CD4-positive, alpha-beta T cell (primary cell): ENCODE results near the gene BTN2A1. TPM values are rescaled to one million over a fixed set of nuclear protein-coding genes. Genes with fewer than 3 reads are reported as not detected.
A peak's percentile ranks its signal among the peaks of the same experiment; 100 is the strongest.

ENCODE experiments used
- ATAC-seq: fragments of 200-7000 bp; cut with Tn5 transposase; one replicate; pipeline ENCODE4 v1.10.0; 2022; ENCODE audit warnings: mild to moderate bottlenecking; ENCODE audit not compliant: poor library complexity
- CTCF ChIA-PET: fragments of 350-600 bp; sonication (Branson Sonifier 250); formaldehyde crosslinking; loops from one replicate; lab custom pipeline; 2021; ENCODE audit warnings: antibody characterized with exemption, inconsistent platforms; lab: Charles Lee
- POLR2A ChIA-PET: fragments of 350-600 bp; sonication (Branson Sonifier 250); formaldehyde crosslinking; loops from one replicate; lab custom pipeline; 2021; ENCODE audit warnings: antibody characterized with exemption, inconsistent platforms; lab: Charles Lee
- DNase-seq, 14 experiments: peaks; one replicate each; pipeline ENCODE4 v3.0.0-alpha.2; 2013 to 2020; ENCODE audit warnings: mixed read lengths in 2 of 14
- H3K27ac ChIP-seq, 2 donors: one replicate each; pipeline versions ENCODE4 v1.5.1 to v1.7.0; 2013; ENCODE audit warnings: low read length in 2 of 2, low read depth in 1 of 2, mild to moderate bottlenecking in 1 of 2
- H3K27me3 ChIP-seq, 2 experiments: 1 replicate in 1 of 2; 2 replicates in 1 of 2; pipeline versions ENCODE4 v1.6.1 to v1.7.0; 2013; ENCODE audit warnings: low read length in 2 of 2, control low read depth in 1 of 2, mild to moderate bottlenecking in 1 of 2, moderate library complexity in 1 of 2; ENCODE audit not compliant: insufficient read depth in 2 of 2, control insufficient read depth in 1 of 2
- H3K36me3 ChIP-seq: one replicate; pipeline ENCODE4 v1.6.1; 2013; ENCODE audit warnings: low read length, control low read depth; ENCODE audit not compliant: insufficient read depth
- H3K4me1 ChIP-seq: one replicate; pipeline ENCODE4 v1.6.1; 2013; ENCODE audit warnings: low read length, control low read depth; ENCODE audit not compliant: insufficient read depth
- H3K4me3 ChIP-seq: one replicate; pipeline ENCODE4 v1.5.1; 2013; ENCODE audit warnings: mild to moderate bottlenecking, low read length, moderate library complexity
- H3K9me3 ChIP-seq, 2 experiments: 1 replicate in 1 of 2; 2 replicates in 1 of 2; pipeline versions ENCODE4 v1.6.1 to v1.7.0; 2013; ENCODE audit warnings: low read length in 2 of 2, mild to moderate bottlenecking in 2 of 2, control low read depth in 1 of 2, moderate library complexity in 1 of 2; ENCODE audit not compliant: control insufficient read depth in 1 of 2, insufficient read depth in 1 of 2
- H3K27ac Mint-ChIP-seq: one replicate; pipeline ENCODE4 v1.8.0; 2020; ENCODE audit warnings: mixed read lengths
- H3K27me3 Mint-ChIP-seq: one replicate; pipeline ENCODE4 v1.8.0; 2021; ENCODE audit warnings: mixed read lengths
- H3K36me3 Mint-ChIP-seq: one replicate; pipeline ENCODE4 v1.8.0; 2021; ENCODE audit warnings: low read depth, mixed read lengths
- H3K4me1 Mint-ChIP-seq: one replicate; pipeline ENCODE4 v1.8.0; 2021; ENCODE audit warnings: low read depth, mixed read lengths
- H3K4me3 Mint-ChIP-seq: one replicate; pipeline ENCODE4 v1.8.0; 2020; ENCODE audit warnings: mild to moderate bottlenecking, mixed read lengths
- H3K9me3 Mint-ChIP-seq: one replicate; pipeline ENCODE4 v1.8.0; 2020; ENCODE audit warnings: mixed read lengths
- CTCF ChIP-seq: fragments of 200-600 bp; IDR thresholded peaks from one replicate; pipeline ENCODE4 v1.8.0; 2022; ENCODE audit warnings: antibody characterized with exemption, mild to moderate bottlenecking
- intact Hi-C, 2 experiments: fragments of 100-400 bp; cut with DNase I in 1 of 2; cut with micrococcal nuclease in 1 of 2; formaldehyde crosslinking; loops; one replicate each; pipeline versions ENCODE4 v1.15.1 to v1.9.0; 2023 to 2025; cut with DNase I, micrococcal nuclease
- total RNA-seq, 174 experiments: library from RNA in 2 of 174; stranded (reverse) in 2 of 174; gene quantifications; one replicate each; pipeline ENCODE4 v1.2.3 and lab custom pipeline; 2021 to 2026

Gene BTN2A1
- total RNA-seq, 2 experiments from 2014 or later: 16.2 to 17.5 TPM

- H3K4me1 ChIP-seq: no peaks in the 10 kb centered on the region
- no peaks in the 10 kb centered on the region for H3K27me3 ChIP-seq
- H3K27me3 Mint-ChIP-seq: no peaks in the 10 kb centered on the region
- ATAC-seq (no peak), DNase-seq (no peak)
- intact Hi-C loops: loop anchor here in 1 of 2 experiments (5.0 kb wide), 1 partner anchor 148 kb away; no protein-coding TSS in a partner anchor
- TF ChIP-seq CTCF: no peak
- H3K36me3 Mint-ChIP-seq: no peaks in the 10 kb centered on the region
- no peaks in the 10 kb centered on the region for H3K36me3 ChIP-seq
- H3K4me3 Mint-ChIP-seq: no peak overlapping the region
- CTCF ChIA-PET: no interaction called here
- no peak overlapping the region for H3K27ac Mint-ChIP-seq
- H3K4me1 Mint-ChIP-seq: no peaks in the 10 kb centered on the region
- H3K9me3 Mint-ChIP-seq: peaks cover 9% of the 10 kb centered on the region
- no peak overlapping the region for H3K4me3 ChIP-seq
- peaks cover 0 to 7% of the 10 kb centered on the region in 2 experiments for H3K9me3 ChIP-seq
- H3K27ac ChIP-seq: no peak overlapping the region
- POLR2A ChIA-PET: interaction anchor here (1.1 kb wide), 1 partner anchor 47 kb away, joined by 3 read pairs; no protein-coding TSS in a partner anchor
These were observed 32.5 kb downstream of the BTN2A1 start for GRCh38 chr6:26489996-26490964.

- H3K4me1 ChIP-seq: no peaks in the 10 kb centered on the region
- Mint-ChIP-seq H3K27ac (no peak overlapping the region), H3K36me3 (no peaks in the 10 kb centered on the region), H3K27me3 (no peaks in the 10 kb centered on the region), H3K9me3 (peaks cover 9% of the 10 kb centered on the region), H3K4me3 (no peak overlapping the region), H3K4me1 (no peaks in the 10 kb centered on the region)
- intact Hi-C loops: loop anchor here in 1 of 2 experiments (5.0 kb wide), 1 partner anchor 149 kb away; no protein-coding TSS in a partner anchor
- no peaks in the 10 kb centered on the region for H3K27me3 ChIP-seq
- no peak for TF ChIP-seq CTCF
- no peak for ATAC-seq
- H3K27ac ChIP-seq: no peak overlapping the region
- no peak overlapping the region for H3K4me3 ChIP-seq
- peaks cover 0 to 7% of the 10 kb centered on the region in 2 experiments for H3K9me3 ChIP-seq
- ChIA-PET CTCF (no interaction called here), POLR2A (interaction anchor here (1.4 kb wide), 1 partner anchor 18 kb away, joined by 5 read pairs; no protein-coding TSS in a partner anchor)
- H3K36me3 ChIP-seq: no peaks in the 10 kb centered on the region
- DNase-seq: no peak
These were observed 33.8 kb downstream of the BTN2A1 start for GRCh38 chr6:26491604-26492003.

GRCh38 chr6:26493258-26493657 lies 35.5 kb downstream of the BTN2A1 start:
- Histone ChIP-seq H3K9me3 (no peaks in the 10 kb centered on the region), H3K27ac (no peak overlapping the region), H3K4me3 (no peak overlapping the region), H3K4me1 (no peaks in the 10 kb centered on the region), H3K27me3 (no peaks in the 10 kb centered on the region), H3K36me3 (no peaks in the 10 kb centered on the region)
- intact Hi-C loops: loop anchor here in 1 of 2 experiments (5.0 kb wide), 1 partner anchor 151 kb away; no protein-coding TSS in a partner anchor
- Mint-ChIP-seq H3K4me3 (no peak overlapping the region), H3K27ac (no peak overlapping the region), H3K27me3 (no peaks in the 10 kb centered on the region), H3K9me3 (no peaks in the 10 kb centered on the region), H3K4me1 (no peaks in the 10 kb centered on the region), H3K36me3 (no peaks in the 10 kb centered on the region)
- ChIA-PET CTCF (no interaction called here), POLR2A (no interaction called here)
- DNase-seq: peak in 3 of 14 experiments; percentile 27 to 38 (median 37)
- ATAC-seq: peak; percentile 59
- TF ChIP-seq CTCF: no peak
